Astrocyte of the cerebellum (primary cell): ENCODE data around the gene SNX3.

ENCODE experiments used
- DNase-seq: peaks from one replicate; pipeline ENCODE4 v3.0.0-alpha.2; 2011; ENCODE audit warnings: low read depth
- H3K4me3 ChIP-seq: 2 replicates; pipeline ENCODE4 v1.5.1; 2011; ENCODE audit warnings: mild to moderate bottlenecking, low read depth, low read length, moderate library complexity
- CTCF ChIP-seq: IDR thresholded peaks from 2 replicates; pipeline ENCODE4 v1.5.1; 2012; ENCODE audit warnings: low read length, low read depth, moderate library complexity, mild to moderate bottlenecking; ENCODE audit errors: missing control alignments
- in situ Hi-C: cut with HindIII; loops from 2 replicates; pipeline ENCODE4 v1.10.0; 2017; ENCODE audit warnings: low sequenced_read_pairs

SNX3 gene

DNA sequence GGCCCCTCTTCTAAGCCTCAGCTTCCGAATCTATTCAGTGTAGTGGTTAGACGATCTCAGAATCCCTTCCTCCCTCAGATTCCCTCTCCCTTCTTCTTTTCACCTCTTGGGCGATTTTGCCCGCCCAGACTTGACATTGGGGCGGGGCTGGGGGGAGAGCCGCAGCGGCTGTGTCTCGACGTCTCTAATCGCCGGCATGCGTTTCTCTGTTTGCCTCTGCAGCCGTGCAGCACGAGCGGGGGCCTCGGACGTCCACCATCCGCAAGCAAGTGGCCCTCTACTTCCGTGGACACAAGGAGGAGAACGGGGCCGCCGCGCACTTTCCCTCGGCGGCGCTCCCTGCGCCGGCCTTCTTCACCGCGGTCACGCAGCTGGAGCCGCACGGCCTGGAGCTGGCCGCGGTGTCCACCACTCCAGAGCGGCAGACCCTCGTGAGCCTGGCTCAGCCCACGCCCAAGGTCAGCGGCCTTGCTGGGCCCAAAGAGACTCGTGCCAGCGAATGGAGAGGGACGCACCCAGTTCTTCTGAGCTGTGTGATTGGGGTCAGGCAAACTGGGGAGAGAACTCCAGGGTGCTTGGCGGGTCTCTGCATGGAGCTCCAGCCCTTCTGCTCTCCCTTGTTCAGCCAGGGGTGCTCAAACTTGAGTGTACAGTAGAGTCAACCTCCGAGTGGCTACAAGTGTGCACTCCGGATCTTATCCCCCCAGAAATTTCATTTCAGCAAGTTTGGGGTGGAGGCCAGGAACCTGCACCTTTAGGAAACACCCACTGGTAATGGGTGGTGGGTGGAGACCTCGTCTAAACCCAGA is 84.4 kb downstream of the SNX3 start:
- no peak overlapping the region for H3K4me3 ChIP-seq
- no peak for TF ChIP-seq CTCF
- no peak for DNase-seq
- in situ Hi-C loops, result no loop called here

- in situ Hi-C loops, result no loop called here
These were observed 85.1 kb downstream of the SNX3 start for GRCh38 chr6:108175592-108176279.

GRCh38 chr6:108175176-108175591 is 85.7 kb downstream of the SNX3 start:
- no peak for DNase-seq
- in situ Hi-C loops, result no loop called here
- no peak overlapping the region for H3K4me3 ChIP-seq
- no peak for TF ChIP-seq CTCF

More at GRCh38 chr6:108175592-108176279, 85.1 kb downstream of the SNX3 start:
- no peak for TF ChIP-seq CTCF
- no peak overlapping the region for H3K4me3 ChIP-seq
- DNase-seq, result no peak

DNA sequence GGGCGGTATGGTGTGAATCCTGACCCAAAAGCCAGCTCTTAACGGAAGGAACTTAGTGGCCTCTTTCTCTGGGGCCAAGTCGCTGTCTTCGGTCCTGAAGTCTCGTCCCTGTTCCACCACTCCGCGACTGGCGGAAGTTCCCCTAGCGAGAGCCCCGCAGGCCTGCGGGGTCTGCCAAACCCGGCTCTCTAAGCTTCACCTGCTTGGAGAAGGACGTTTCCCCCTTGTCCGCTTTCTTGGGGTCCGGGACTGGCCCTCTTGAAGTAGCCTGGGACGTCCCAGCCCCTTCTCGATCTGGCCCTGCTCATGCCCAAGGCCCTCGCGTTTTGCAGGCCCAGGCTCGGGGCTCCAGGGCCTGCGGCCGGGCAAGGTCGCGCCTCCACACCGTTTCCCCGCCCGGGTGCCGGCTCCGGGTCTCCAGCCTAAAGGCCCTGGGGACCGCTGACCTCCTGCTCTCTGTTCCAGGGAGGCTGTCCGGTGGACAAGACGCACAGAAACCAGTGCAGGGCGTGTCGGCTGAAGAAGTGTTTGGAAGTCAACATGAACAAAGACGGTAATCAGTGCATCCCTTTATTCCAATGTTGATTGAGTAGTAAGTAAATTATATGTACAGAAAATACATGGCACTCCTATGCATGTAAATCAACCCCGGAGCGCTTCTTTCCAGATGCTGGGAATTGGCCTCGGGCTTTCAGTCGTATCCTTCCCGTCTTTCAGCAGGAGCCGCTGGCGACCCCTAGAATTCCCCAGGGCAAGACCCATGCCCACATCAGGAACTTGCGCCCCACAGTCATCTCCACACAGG is 86.3 kb downstream of the SNX3 start:
- no peak overlapping the region for H3K4me3 ChIP-seq
- in situ Hi-C loops, result no loop called here
- peak; percentile 5 for DNase-seq
- TF ChIP-seq CTCF, result no peak

- H3K4me3 ChIP-seq, result no peak overlapping the region
- TF ChIP-seq CTCF, result no peak
- in situ Hi-C loops, result no loop called here
- DNase-seq, result no peak
These were observed 88.8 kb downstream of the SNX3 start for GRCh38 chr6:108171918-108172516.
